HCT116 (cell line): Measurements from ENCODE around the gene TRIM50. TPM values are rescaled to one million over a fixed set of nuclear protein-coding genes. Genes with fewer than 3 reads are reported as not detected.

Experiments
- ATAC-seq: fragments of 200-7000 bp; cut with Tn5 transposase; 2 replicates; pipeline ENCODE4 v1.9.1; 2020; ENCODE audit warnings: mild to moderate bottlenecking, moderate library complexity
- BruUV-seq: library from RNA; stranded (reverse); fragments of 400-500 nt; replicated peaks from 2 replicates; lab custom pipeline; 2021; lab: Mats Ljungman, UMichigan
- CTCF ChIA-PET: fragments of 300-600 bp; sonication (Branson Sonifier 250); formaldehyde crosslinking; loops from one replicate; lab custom pipeline; 2021; ENCODE audit warnings: antibody characterized with exemption; lab: Charles Lee
- POLR2A ChIA-PET: fragments of 300-600, 350-600 bp; sonication (Branson Sonifier 250); formaldehyde crosslinking; loops from one replicate; lab custom pipeline; 2021; ENCODE audit warnings: antibody characterized with exemption; lab: Charles Lee
- RAD21 ChIA-PET, 2 experiments: fragments of 300-600 bp; sonication (Branson Sonifier 250); formaldehyde crosslinking; loops; one replicate each; lab custom pipeline; 2023; ENCODE audit warnings: low total read pairs in 2 of 2; ENCODE audit not compliant: uncharacterized antibody in 2 of 2, unreplicated experiment in 2 of 2, low non-redundant PET in 1 of 2; lab: Charles Lee
- DNase-seq: peaks from one replicate; pipeline ENCODE4 v3.0.0-alpha.2; 2010; ENCODE audit warnings: low read depth, low spot score
- H2AFZ ChIP-seq: fragments of 200-600 bp; shearing (Covaris generic), sonication (generic); 2 replicates; pipeline ENCODE4 v1.6.1; 2017; ENCODE audit warnings: low read depth, mixed run types, mixed read lengths, antibody characterized with exemption, low read length; ENCODE audit not compliant: poor library complexity, severe bottlenecking
- H3K27ac ChIP-seq: 2 replicates; pipeline ENCODE4 v1.5.1; 2012; ENCODE audit warnings: low read depth, low read length
- H3K27me3 ChIP-seq: fragments of 200-600 bp; sonication (generic); 2 replicates; pipeline ENCODE4 v1.6.1; 2016; ENCODE audit warnings: mixed run types, low read length, mixed read lengths; ENCODE audit not compliant: insufficient read depth
- H3K36me3 ChIP-seq, 2 experiments: fragments of 200-500 bp in 1 of 2; fragments of 200-600 bp in 1 of 2; sonication (Bioruptor generic) in 1 of 2; sonication (generic) in 1 of 2; 2 replicates each; pipeline versions ENCODE4 v1.5.1 to v1.6.1; 2014 to 2016; ENCODE audit warnings: low read length in 2 of 2, inconsistent platforms in 1 of 2, mixed read lengths in 1 of 2, mixed run types in 1 of 2; ENCODE audit not compliant: insufficient read depth in 2 of 2, control insufficient read depth in 1 of 2
- H3K4me1 ChIP-seq, 2 experiments: fragments of 200-600 bp in 1 of 2; sonication (generic) in 1 of 2; 2 replicates each; pipeline versions ENCODE4 v1.5.1 to v1.6.1; 2012 to 2017; ENCODE audit warnings: low read length in 2 of 2, inconsistent platforms in 1 of 2, mild to moderate bottlenecking in 1 of 2, mixed read lengths in 1 of 2, mixed run types in 1 of 2, moderate library complexity in 1 of 2; ENCODE audit not compliant: insufficient read depth in 2 of 2, control insufficient read depth in 1 of 2
- H3K4me2 ChIP-seq: fragments of 200-600 bp; sonication (generic); 2 replicates; pipeline ENCODE4 v1.6.1; 2017; ENCODE audit warnings: mixed run types, low read length, mixed read lengths
- H3K4me3 ChIP-seq, 2 experiments: fragments of 200-600 bp in 1 of 2; sonication (generic) in 1 of 2; replicated peaks in 1 of 2; 2 replicates each; pipeline ENCODE4 v1.5.1; 2011 to 2016; ENCODE audit warnings: low read length in 2 of 2, control low read depth in 1 of 2, low read depth in 1 of 2, mild to moderate bottlenecking in 1 of 2, mixed read lengths in 1 of 2, mixed run types in 1 of 2
- H3K79me2 ChIP-seq: fragments of 200-600 bp; sonication (generic); 2 replicates; pipeline ENCODE4 v1.6.1; 2017; ENCODE audit warnings: mild to moderate bottlenecking, mixed run types, low read length, moderate library complexity, mixed read lengths; ENCODE audit not compliant: insufficient read depth
- H3K9ac ChIP-seq: fragments of 200-600 bp; sonication (generic); 2 replicates; pipeline ENCODE4 v1.6.1; 2016; ENCODE audit warnings: low read length, mixed read lengths
- H3K9me2 ChIP-seq: fragments of 200-600 bp; sonication (generic), shearing (Covaris generic); 2 replicates; pipeline ENCODE4 v1.6.1; 2017; ENCODE audit warnings: mixed run types, mild to moderate bottlenecking, moderate library complexity; ENCODE audit not compliant: insufficient read depth
- H3K9me3 ChIP-seq, 2 experiments: fragments of 200-500 bp in 1 of 2; fragments of 200-600 bp in 1 of 2; sonication (Bioruptor generic) in 1 of 2; sonication (generic) in 1 of 2; 2 replicates each; pipeline ENCODE4 v1.6.1; 2014 to 2017; ENCODE audit warnings: low read length in 2 of 2, mixed read lengths in 2 of 2, inconsistent platforms in 1 of 2, low read depth in 1 of 2, mild to moderate bottlenecking in 1 of 2, mixed run types in 1 of 2, moderate library complexity in 1 of 2; ENCODE audit not compliant: control insufficient read depth in 1 of 2, insufficient read depth in 1 of 2
- H4K20me1 ChIP-seq: fragments of 200-600 bp; sonication (generic), shearing (Covaris generic); 2 replicates; pipeline ENCODE4 v1.6.1; 2017; ENCODE audit warnings: mixed run types, mild to moderate bottlenecking, moderate library complexity; ENCODE audit not compliant: insufficient read depth
- ATF3 ChIP-seq: IDR thresholded peaks from 2 replicates; pipeline ENCODE4 v1.6.1; 2012
- CBX3 ChIP-seq: IDR thresholded peaks from 2 replicates; pipeline ENCODE4 v1.6.1; 2012; ENCODE audit warnings: low read depth
- CEBPB ChIP-seq: IDR thresholded peaks from 2 replicates; pipeline ENCODE4 v1.6.1; 2012; ENCODE audit warnings: low read depth
- CTCF ChIP-seq, 3 experiments: fragments of 200-600 bp in 1 of 3; sonication (generic) in 1 of 3; IDR thresholded peaks in 2 of 3; conservative IDR thresholded peaks in 1 of 3; 2 replicates each; pipeline ENCODE4 v1.5.1; 2012 to 2017; ENCODE audit warnings: low read depth in 2 of 3, low read length in 2 of 3, antibody characterized with exemption in 1 of 3, borderline replicate concordance in 1 of 3, control low read depth in 1 of 3, mild to moderate bottlenecking in 1 of 3, mixed read lengths in 1 of 3, mixed run types in 1 of 3, moderate library complexity in 1 of 3; ENCODE audit not compliant: insufficient read depth in 1 of 3
- EZH2 ChIP-seq: fragments of 200-600 bp; sonication (generic); IDR thresholded peaks from 2 replicates; pipeline ENCODE4 v1.6.1; 2017; ENCODE audit warnings: antibody characterized with exemption, mixed run types
- EZH2phosphoT487 ChIP-seq: fragments of 200-600 bp; IDR thresholded peaks from 2 replicates; pipeline ENCODE4 v1.6.1; 2018; ENCODE audit warnings: antibody characterized with exemption, borderline replicate concordance
- FOSL1 ChIP-seq: IDR thresholded peaks from 2 replicates; pipeline ENCODE4 v1.6.1; 2012; ENCODE audit warnings: low read depth
- JUND ChIP-seq: IDR thresholded peaks from 2 replicates; pipeline ENCODE4 v1.6.1; 2012
- MAX ChIP-seq: IDR thresholded peaks from 2 replicates; pipeline ENCODE4 v1.6.1; 2012
- POLR2A ChIP-seq: IDR thresholded peaks from 2 replicates; pipeline ENCODE4 v1.7.0; 2011; ENCODE audit warnings: borderline replicate concordance; ENCODE audit not compliant: insufficient read depth, insufficient read length; ENCODE audit errors: extremely low read depth
- RAD21 ChIP-seq: IDR thresholded peaks from 2 replicates; pipeline ENCODE4 v1.6.1; 2012; ENCODE audit warnings: low read depth, mild to moderate bottlenecking
- REST ChIP-seq: IDR thresholded peaks from 2 replicates; pipeline ENCODE4 v1.6.1; 2012; ENCODE audit warnings: low read depth
- SP1 ChIP-seq: IDR thresholded peaks from 2 replicates; pipeline ENCODE4 v1.6.1; 2012; ENCODE audit warnings: low read depth
- SRF ChIP-seq: IDR thresholded peaks from 2 replicates; pipeline ENCODE4 v1.6.1; 2012; ENCODE audit warnings: low read depth
- TCF7L2 ChIP-seq: IDR thresholded peaks from 2 replicates; pipeline ENCODE4 v1.7.0; 2011; ENCODE audit warnings: borderline replicate concordance, inconsistent platforms; ENCODE audit not compliant: insufficient read depth, insufficient read length; ENCODE audit errors: extremely low read depth
- ZBTB33 ChIP-seq: IDR thresholded peaks from 2 replicates; pipeline ENCODE4 v1.6.1; 2011; ENCODE audit warnings: mild to moderate bottlenecking, low read length, moderate library complexity; ENCODE audit not compliant: insufficient replicate concordance; ENCODE audit errors: extremely low read depth
- ZFX ChIP-seq: fragments of 450-650 bp; IDR thresholded peaks from 2 replicates; pipeline ENCODE4 v1.6.1; 2017
- ZNF274 ChIP-seq: fragments of 200-500 bp; sonication (Bioruptor generic); IDR thresholded peaks from 2 replicates; pipeline ENCODE4 v1.6.1; 2014; ENCODE audit warnings: mild to moderate bottlenecking, low read depth, low read length, inconsistent platforms
- intact Hi-C: fragments of 100-400 bp; cut with micrococcal nuclease; formaldehyde crosslinking; loops from 2 replicates; pipeline ENCODE4 v1.10.0; 2022
- total RNA-seq: library from RNA; stranded (reverse); gene quantifications from one replicate; pipeline ENCODE4 v1.2.1, GENCODE V29; 2021; ENCODE audit not compliant: unreplicated experiment

TRIM50 gene
- total RNA-seq, 1 experiment from 2014 or later: not detected

GRCh38 chr7:73354196-73354595, 26.3 kb upstream of the TRIM50 start:
- RAD21 ChIA-PET: no interaction called here

More at GRCh38 chr7:73354196-73354595, 26.3 kb upstream of the TRIM50 start:
- H3K36me3 ChIP-seq: no peaks in the 10 kb centered on the region
- DNase-seq (no peak), ATAC-seq (no peak)
- CTCF ChIA-PET: no interaction called here
- H3K27me3 ChIP-seq: no peaks in the 10 kb centered on the region
- H3K9me2 ChIP-seq: no peaks in the 10 kb centered on the region
- H3K9me3 ChIP-seq: no peaks in the 10 kb centered on the region
- intact Hi-C loops: no loop called here
- no TSS peak for BruUV-seq
- H3K4me3 ChIP-seq: no peak overlapping the region
- peaks cover 0 to 3% of the 10 kb centered on the region in 2 experiments; a peak in 1 of 4 replicates for H3K4me1 ChIP-seq
- POLR2A ChIA-PET: no interaction called here
- no peak overlapping the region for H3K27ac ChIP-seq
- TF ChIP-seq EZH2phosphoT487 (no peak), MAX (no peak), RAD21 (no peak), ZFX (no peak), CBX3 (no peak), ZNF274 (no peak), CTCF (IDR thresholded peaks at IDR 0.05 in 2 of 3, conservative IDR thresholded peaks at IDR 0.05 in 1 of 3; ENCODE audit: borderline replicate concordance in 1 of 3, insufficient read depth in 1 of 3, low read depth in 2 of 3, low read length in 2 of 3) (no peak), SRF (no peak), REST (no peak), POLR2A (no peak), FOSL1 (no peak), EZH2 (no peak), CEBPB (no peak), TCF7L2 (no peak), SP1 (no peak), ATF3 (no peak), JUND (no peak), ZBTB33 (no peak)
- H2AFZ ChIP-seq: no peak overlapping the region
- H3K4me2 ChIP-seq: no peak overlapping the region
- H4K20me1 ChIP-seq: no peaks in the 10 kb centered on the region
- no peaks in the 10 kb centered on the region for H3K79me2 ChIP-seq
- no peak overlapping the region for H3K9ac ChIP-seq
